Measurements from ENCODE around the gene GP5. TPM values are rescaled to one million over a fixed set of nuclear protein-coding genes. Genes with fewer than 3 reads are reported as not detected.

The GP5 gene
- total and polyA plus RNA-seq, 2 of the 13 experiments (the other 11 are each of a cell fraction or from before 2014, with no cell fraction given): not detected

DNA sequence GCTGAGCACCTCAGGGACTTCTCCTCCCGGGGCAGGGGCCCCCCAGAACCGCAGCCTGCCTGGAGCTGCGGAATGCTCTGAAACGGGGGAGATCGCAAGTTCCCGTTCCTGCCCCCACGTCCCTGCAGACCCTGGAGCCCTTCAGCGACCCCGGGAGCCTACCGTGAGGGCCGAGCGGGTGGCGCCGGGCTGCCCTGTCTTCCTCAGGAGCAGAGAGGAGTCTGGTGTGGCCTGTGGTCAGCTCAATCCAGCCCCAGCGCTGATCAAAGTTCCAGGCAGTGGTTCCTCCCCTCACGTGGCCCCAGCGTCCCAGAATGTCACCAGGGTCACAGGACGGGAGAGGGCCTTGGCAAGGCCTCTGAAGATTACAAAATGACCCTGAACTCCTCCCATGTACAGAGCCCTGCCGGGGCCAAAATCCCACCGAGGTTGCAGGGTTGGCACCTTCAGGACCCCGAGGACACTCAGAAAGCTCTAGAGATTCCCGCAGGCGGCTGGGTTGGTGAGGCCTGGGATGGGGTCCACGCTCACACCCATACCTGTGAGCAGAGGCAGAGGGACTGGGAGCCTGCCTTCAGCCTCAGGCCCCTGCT lies 47.9 kb downstream of the GP5 start, which contains the start of gene CPN2 (continued):
- TF ChIP-seq, protein P1, sequence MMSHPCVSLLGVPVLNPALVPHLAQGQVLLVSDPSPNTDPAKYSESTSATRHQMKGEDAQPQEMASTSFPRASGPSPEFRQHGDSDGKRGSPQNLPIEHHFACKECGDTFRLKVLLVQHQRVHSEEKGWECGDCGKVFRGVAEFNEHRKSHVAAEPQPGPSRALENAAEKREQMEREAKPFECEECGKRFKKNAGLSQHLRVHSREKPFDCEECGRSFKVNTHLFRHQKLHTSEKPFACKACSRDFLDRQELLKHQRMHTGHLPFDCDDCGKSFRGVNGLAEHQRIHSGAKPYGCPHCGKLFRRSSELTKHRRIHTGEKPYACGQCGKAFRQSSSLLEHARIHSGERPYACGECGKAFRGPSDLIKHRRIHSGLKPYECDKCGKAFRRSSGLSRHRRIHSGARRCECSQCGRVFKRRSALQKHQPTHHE (CRISPR knock-in tag; IDR thresholded peaks at IDR 0.05; ENCODE audit: borderline replicate concordance): 0 out of 2 replicates have a peak, but pooled peaks have one; percentile 38
- TF ChIP-seq MZF1 (CRISPR knock-in tag; IDR thresholded peaks at IDR 0.05; ENCODE audit: borderline replicate concordance) (no peak), EZH2 (conservative IDR thresholded peaks at IDR 0.05; ENCODE audit: low read depth, low read length) (no peak), CBFB (CRISPR knock-in tag; IDR thresholded peaks at IDR 0.05) (peak; percentile 68; the same call in 1 of the 2 replicates), ZNF546 (CRISPR knock-in tag; conservative IDR thresholded peaks at IDR 0.05) (no peak), ZNF761 (CRISPR knock-in tag; conservative IDR thresholded peaks at IDR 0.05) (peak; percentile 80), ZNF614 (CRISPR knock-in tag; IDR thresholded peaks at IDR 0.05; ENCODE audit: borderline replicate concordance) (peak; percentile 59; the same call in 1 of the 2 replicates), ZEB1 (IDR thresholded peaks at IDR 0.05; ENCODE audit: insufficient replicate concordance, low read depth) (no peak), NFYB (CRISPR knock-in tag; IDR thresholded peaks at IDR 0.05) (no peak), MTF1 (CRISPR knock-in tag; IDR thresholded peaks at IDR 0.05) (no peak), ZNF367 (CRISPR knock-in tag; IDR thresholded peaks at IDR 0.05; ENCODE audit: borderline replicate concordance) (0 out of 2 replicates have a peak, but pooled peaks have one; percentile 57), HNRNPLL (IDR thresholded peaks at IDR 0.05; ENCODE audit: low read depth, low read length, poor library complexity, severe bottlenecking) (no peak), ZNF598 (CRISPR knock-in tag; IDR thresholded peaks at IDR 0.05; ENCODE audit: borderline replicate concordance) (peak; percentile 76; the same call in 1 of the 2 replicates), POLR2G (IDR thresholded peaks at IDR 0.05; ENCODE audit: low read depth, low read length) (peak; percentile 87), ISX (CRISPR knock-in tag; conservative IDR thresholded peaks at IDR 0.05) (no peak), DNMT1 (CRISPR knock-in tag; IDR thresholded peaks at IDR 0.05) (no peak), ZNF124 (CRISPR knock-in tag; IDR thresholded peaks at IDR 0.05) (no peak), POGZ (CRISPR knock-in tag; IDR thresholded peaks at IDR 0.05) (peak; percentile 38; the same call in 1 of the 2 replicates), MYC (CRISPR knock-in tag; IDR thresholded peaks at IDR 0.05; ENCODE audit: borderline replicate concordance) (peak; percentile 84), ZNF772 (CRISPR knock-in tag; IDR thresholded peaks at IDR 0.05) (no peak), HNF4G (IDR thresholded peaks at IDR 0.05; ENCODE audit: borderline replicate concordance, low read depth, low read length) (peak; percentile 76), HNF4G (CRISPR knock-in tag; IDR thresholded peaks at IDR 0.05; ENCODE audit: borderline replicate concordance, low read depth) (peak; percentile 74; the same call in 1 of the 2 replicates), RXRB (CRISPR knock-in tag; IDR thresholded peaks at IDR 0.05; ENCODE audit: borderline replicate concordance) (peak; percentile 58), ZNF143 (CRISPR knock-in tag; IDR thresholded peaks at IDR 0.05) (peak; percentile 18; the same call in 1 of the 2 replicates), DMAP1 (CRISPR knock-in tag; IDR thresholded peaks at IDR 0.05) (peak; percentile 50; the same call in 1 of the 2 replicates)
- TF ChIP-seq, protein P2, sequence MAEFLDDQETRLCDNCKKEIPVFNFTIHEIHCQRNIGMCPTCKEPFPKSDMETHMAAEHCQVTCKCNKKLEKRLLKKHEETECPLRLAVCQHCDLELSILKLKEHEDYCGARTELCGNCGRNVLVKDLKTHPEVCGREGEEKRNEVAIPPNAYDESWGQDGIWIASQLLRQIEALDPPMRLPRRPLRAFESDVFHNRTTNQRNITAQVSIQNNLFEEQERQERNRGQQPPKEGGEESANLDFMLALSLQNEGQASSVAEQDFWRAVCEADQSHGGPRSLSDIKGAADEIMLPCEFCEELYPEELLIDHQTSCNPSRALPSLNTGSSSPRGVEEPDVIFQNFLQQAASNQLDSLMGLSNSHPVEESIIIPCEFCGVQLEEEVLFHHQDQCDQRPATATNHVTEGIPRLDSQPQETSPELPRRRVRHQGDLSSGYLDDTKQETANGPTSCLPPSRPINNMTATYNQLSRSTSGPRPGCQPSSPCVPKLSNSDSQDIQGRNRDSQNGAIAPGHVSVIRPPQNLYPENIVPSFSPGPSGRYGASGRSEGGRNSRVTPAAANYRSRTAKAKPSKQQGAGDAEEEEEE (CRISPR knock-in tag; IDR thresholded peaks at IDR 0.05; ENCODE audit: borderline replicate concordance): no peak
- TF ChIP-seq, protein P3, sequence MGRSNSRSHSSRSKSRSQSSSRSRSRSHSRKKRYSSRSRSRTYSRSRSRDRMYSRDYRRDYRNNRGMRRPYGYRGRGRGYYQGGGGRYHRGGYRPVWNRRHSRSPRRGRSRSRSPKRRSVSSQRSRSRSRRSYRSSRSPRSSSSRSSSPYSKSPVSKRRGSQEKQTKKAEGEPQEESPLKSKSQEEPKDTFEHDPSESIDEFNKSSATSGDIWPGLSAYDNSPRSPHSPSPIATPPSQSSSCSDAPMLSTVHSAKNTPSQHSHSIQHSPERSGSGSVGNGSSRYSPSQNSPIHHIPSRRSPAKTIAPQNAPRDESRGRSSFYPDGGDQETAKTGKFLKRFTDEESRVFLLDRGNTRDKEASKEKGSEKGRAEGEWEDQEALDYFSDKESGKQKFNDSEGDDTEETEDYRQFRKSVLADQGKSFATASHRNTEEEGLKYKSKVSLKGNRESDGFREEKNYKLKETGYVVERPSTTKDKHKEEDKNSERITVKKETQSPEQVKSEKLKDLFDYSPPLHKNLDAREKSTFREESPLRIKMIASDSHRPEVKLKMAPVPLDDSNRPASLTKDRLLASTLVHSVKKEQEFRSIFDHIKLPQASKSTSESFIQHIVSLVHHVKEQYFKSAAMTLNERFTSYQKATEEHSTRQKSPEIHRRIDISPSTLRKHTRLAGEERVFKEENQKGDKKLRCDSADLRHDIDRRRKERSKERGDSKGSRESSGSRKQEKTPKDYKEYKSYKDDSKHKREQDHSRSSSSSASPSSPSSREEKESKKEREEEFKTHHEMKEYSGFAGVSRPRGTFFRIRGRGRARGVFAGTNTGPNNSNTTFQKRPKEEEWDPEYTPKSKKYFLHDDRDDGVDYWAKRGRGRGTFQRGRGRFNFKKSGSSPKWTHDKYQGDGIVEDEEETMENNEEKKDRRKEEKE (IDR thresholded peaks at IDR 0.05): no peak
